GM12878 (cell line): ENCODE measurements around the gene MAGI2. TPM values are rescaled to one million over a fixed set of nuclear protein-coding genes. Genes with fewer than 3 reads are reported as not detected.

Source experiments
- ATAC-seq: fragments of 200-7000 bp; cut with Tn5 transposase; 3 replicates; pipeline ENCODE4 v1.9.1; 2020; ENCODE audit warnings: mild to moderate bottlenecking, moderate library complexity
- BruUV-seq: library from RNA; stranded (reverse); fragments of 400-500 nt; replicated peaks from 2 replicates; lab custom pipeline; 2021; lab: Mats Ljungman, UMichigan
- CTCF ChIA-PET: fragments of 300-600 bp; sonication (Branson Sonifier 250); formaldehyde crosslinking; extraction: SDS; loops from one replicate; lab custom pipeline; 2021; ENCODE audit warnings: inconsistent platforms; lab: Yijun Ruan, JAX
- POLR2A ChIA-PET: fragments of 350-600 bp; formaldehyde crosslinking; extraction: SDS; loops from one replicate; lab custom pipeline; 2021; ENCODE audit warnings: inconsistent platforms; lab: Charles Lee
- RAD21 ChIA-PET: fragments of 300-600 bp; sonication (Branson Sonifier 250); formaldehyde crosslinking; loops from one replicate; lab custom pipeline; 2023; ENCODE audit warnings: antibody characterized with exemption; ENCODE audit not compliant: unreplicated experiment; lab: Charles Lee
- SMC1A ChIA-PET: fragments of 300-600 bp; sonication (Branson Sonifier 250); formaldehyde crosslinking; loops from one replicate; lab custom pipeline; 2023; ENCODE audit not compliant: unreplicated experiment, uncharacterized antibody; lab: Charles Lee
- DNase-seq: peaks from one replicate; pipeline ENCODE4 v3.0.0-alpha.2; 2011; ENCODE audit warnings: low read depth, low spot score
- FAIRE-seq: peaks from 3 replicates; lab custom pipeline; 2011; peaks lifted over from hg19 to GRCh38; lab: Jason Lieb, UNC
- H2AFZ ChIP-seq: 2 replicates; pipeline ENCODE4 v1.6.0; 2011; ENCODE audit warnings: low read depth, low read length, control low read depth; ENCODE audit not compliant: control insufficient read depth
- H3K27ac ChIP-seq: 2 replicates; pipeline ENCODE4 v1.5.1; 2011; ENCODE audit warnings: control low read depth; ENCODE audit not compliant: control insufficient read depth, insufficient read depth
- H3K27me3 ChIP-seq, 2 experiments: replicated peaks in 1 of 2; 2 replicates each; pipeline versions ENCODE4 v1.6.0 to v1.6.1; 2011; ENCODE audit warnings: low read length in 1 of 2; ENCODE audit not compliant: control insufficient read depth in 2 of 2, insufficient read depth in 2 of 2
- H3K36me3 ChIP-seq, 2 experiments: 2 replicates each; pipeline ENCODE4 v1.5.1; 2011; ENCODE audit warnings: low read length in 1 of 2; ENCODE audit not compliant: control insufficient read depth in 2 of 2, insufficient read depth in 2 of 2
- H3K4me1 ChIP-seq: 2 replicates; pipeline ENCODE4 v1.6.1; 2011; ENCODE audit warnings: mild to moderate bottlenecking, low read length, moderate library complexity, mixed read lengths; ENCODE audit not compliant: control insufficient read depth, insufficient read depth
- H3K4me2 ChIP-seq: 2 replicates; pipeline ENCODE4 v1.6.0; 2011; ENCODE audit warnings: control low read depth; ENCODE audit not compliant: control insufficient read depth, insufficient read depth
- H3K4me3 ChIP-seq: fragments of 200-600 bp; sonication (generic); 2 replicates; pipeline ENCODE4 v1.5.1; 2016
- H3K79me2 ChIP-seq: 2 replicates; pipeline ENCODE4 v1.6.0; 2011; ENCODE audit warnings: low read length; ENCODE audit not compliant: control insufficient read depth, insufficient read depth
- H3K9ac ChIP-seq: 2 replicates; pipeline ENCODE4 v1.8.0; 2011; ENCODE audit warnings: low read length, control low read depth, mixed read lengths; ENCODE audit not compliant: control insufficient read depth, insufficient read depth
- H3K9me3 ChIP-seq: replicated peaks from 3 replicates; pipeline ENCODE4 v1.5.1; 2011; ENCODE audit warnings: mild to moderate bottlenecking, low read length; ENCODE audit not compliant: control insufficient read depth, insufficient read depth
- H4K20me1 ChIP-seq: 2 replicates; pipeline ENCODE4 v1.6.0; 2011; ENCODE audit not compliant: control insufficient read depth, insufficient read depth
- ASH2L ChIP-seq: fragments of 300-600, 200-600 bp; sonication (generic); IDR thresholded peaks from 2 replicates; pipeline ENCODE4 v1.6.1; 2017; ENCODE audit warnings: low read depth, mild to moderate bottlenecking, borderline replicate concordance
- ATF7 ChIP-seq: fragments of 450-650 bp; IDR thresholded peaks from 2 replicates; pipeline ENCODE4 v1.6.1; 2016; ENCODE audit warnings: low read depth, mild to moderate bottlenecking
- E4F1 ChIP-seq: fragments of 450-650 bp; IDR thresholded peaks from 2 replicates; pipeline ENCODE4 v1.6.1; 2018; ENCODE audit warnings: borderline replicate concordance, mild to moderate bottlenecking; ENCODE audit not compliant: partially characterized antibody
- EED ChIP-seq: sonication (generic); IDR thresholded peaks from 2 replicates; pipeline ENCODE4 v1.6.1; 2016; ENCODE audit warnings: antibody characterized with exemption, low read depth
- IKZF1 ChIP-seq: fragments of 450-650 bp; conservative IDR thresholded peaks from 2 replicates; pipeline ENCODE4 v1.6.1; 2017; ENCODE audit warnings: antibody characterized with exemption, mild to moderate bottlenecking
- IKZF2 ChIP-seq, 2 experiments: fragments of 450-650 bp; IDR thresholded peaks; 2 replicates each; pipeline ENCODE4 v1.6.1; 2017; ENCODE audit warnings: mild to moderate bottlenecking in 2 of 2, moderate library complexity in 2 of 2
- IRF4 ChIP-seq: IDR thresholded peaks from 2 replicates; pipeline ENCODE4 v1.6.1; 2011; ENCODE audit warnings: low read depth, low read length
- NBN ChIP-seq: fragments of 450-650 bp; IDR thresholded peaks from 2 replicates; pipeline ENCODE4 v1.6.1; 2016
- YY1 ChIP-seq: IDR thresholded peaks from 2 replicates; pipeline ENCODE4 v1.6.1; 2011; ENCODE audit warnings: low read depth, mild to moderate bottlenecking, low read length
- WGBS: methylation state at CpG from one replicate; pipeline ENCODE4 v1.1.6; 2016; ENCODE audit warnings: low lambda C conversion rate; ENCODE audit not compliant: insufficient replicate concordance, insufficient coverage; ENCODE audit errors: missing lambda C conversion rate; 5-methylcytosine and 5-hydroxymethylcytosine counted together
- in situ Hi-C: fragments of 300-500 bp; cut with MboI; formaldehyde crosslinking; loops from 9 replicates; pipeline ENCODE4 v1.14.3; 2018; ENCODE audit warnings: mixed read lengths
- intact Hi-C: fragments of 100-400 bp; cut with micrococcal nuclease; formaldehyde crosslinking; loops from one replicate; pipeline ENCODE4 v1.14.2; 2022; ENCODE audit not compliant: unreplicated experiment
- polyA plus RNA-seq, 11 experiments: library from polyadenylated mRNA; depleted of rRNA in 4 of 11; unstranded in 6 of 11; stranded (reverse) in 5 of 11; fragments of >200 nt; fragmentation: Nextera tagmentation in 4 of 11; fragmentation: Illumina TruSeq in 1 of 11; extraction: Ambion mirVana in 4 of 11; extraction: Trizol in 1 of 11; gene quantifications; 1 replicate in 1 of 11; 2 replicates in 10 of 11; pipeline versions ENCODE4 v1.2.1 to v1.2.3, GENCODE V29; 2011 to 2016; ENCODE audit warnings: inconsistent platforms in 2 of 11, missing spikeins in 2 of 11, low read depth in 1 of 11
- total RNA-seq, 4 experiments: library from RNA; depleted of rRNA in 3 of 4; stranded (reverse); fragments of >200 nt in 3 of 4; fragmentation: Illumina TruSeq in 1 of 4; extraction: Trizol in 1 of 4; gene quantifications; 2 replicates each; pipeline versions ENCODE4 v1.2.1 to v1.2.3, GENCODE V29; 2013 to 2021
- TF ChIP-seq, protein P1 (sequence below): fragments of 450-650 bp; formaldehyde crosslinking; IDR thresholded peaks from 2 replicates; pipeline ENCODE4 v1.4.0; 2022; ENCODE audit warnings: mild to moderate bottlenecking, moderate library complexity
- TF ChIP-seq, protein P2 (sequence below): fragments of 450-650 bp; IDR thresholded peaks from 2 replicates; pipeline ENCODE4 v1.6.1; 2017; ENCODE audit warnings: borderline replicate concordance

MAGI2 gene
- total and polyA plus RNA-seq, 10 of the 15 experiments (the other 5 are each of a cell fraction or from before 2014, with no cell fraction given), result 0.01 to 0.31 (median 0.05) TPM; not detected in 2

DNA sequence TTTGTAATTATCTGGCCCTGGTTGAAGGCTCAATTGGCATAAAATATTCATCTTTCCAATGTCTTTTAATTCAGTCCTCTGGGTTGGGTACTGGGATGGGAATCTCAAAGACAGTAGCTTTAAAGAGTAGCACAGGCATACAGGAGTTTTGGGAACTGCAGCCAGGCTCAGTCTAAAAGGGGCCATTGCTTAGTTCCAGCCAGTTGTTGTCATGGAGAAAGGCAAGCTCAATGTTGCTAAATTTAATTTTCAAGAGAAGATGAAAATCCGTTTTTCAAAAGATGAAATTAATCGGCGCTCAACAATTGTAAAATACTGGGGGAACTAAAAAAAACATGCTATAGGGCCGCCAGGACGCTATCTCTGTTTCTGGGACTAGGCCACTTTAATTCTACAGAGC lies 1279.8 kb downstream of the MAGI2 start (continued):
- no peak for TF ChIP-seq E4F1
- TF ChIP-seq ATF7, result no peak
- TF ChIP-seq, protein P1, sequence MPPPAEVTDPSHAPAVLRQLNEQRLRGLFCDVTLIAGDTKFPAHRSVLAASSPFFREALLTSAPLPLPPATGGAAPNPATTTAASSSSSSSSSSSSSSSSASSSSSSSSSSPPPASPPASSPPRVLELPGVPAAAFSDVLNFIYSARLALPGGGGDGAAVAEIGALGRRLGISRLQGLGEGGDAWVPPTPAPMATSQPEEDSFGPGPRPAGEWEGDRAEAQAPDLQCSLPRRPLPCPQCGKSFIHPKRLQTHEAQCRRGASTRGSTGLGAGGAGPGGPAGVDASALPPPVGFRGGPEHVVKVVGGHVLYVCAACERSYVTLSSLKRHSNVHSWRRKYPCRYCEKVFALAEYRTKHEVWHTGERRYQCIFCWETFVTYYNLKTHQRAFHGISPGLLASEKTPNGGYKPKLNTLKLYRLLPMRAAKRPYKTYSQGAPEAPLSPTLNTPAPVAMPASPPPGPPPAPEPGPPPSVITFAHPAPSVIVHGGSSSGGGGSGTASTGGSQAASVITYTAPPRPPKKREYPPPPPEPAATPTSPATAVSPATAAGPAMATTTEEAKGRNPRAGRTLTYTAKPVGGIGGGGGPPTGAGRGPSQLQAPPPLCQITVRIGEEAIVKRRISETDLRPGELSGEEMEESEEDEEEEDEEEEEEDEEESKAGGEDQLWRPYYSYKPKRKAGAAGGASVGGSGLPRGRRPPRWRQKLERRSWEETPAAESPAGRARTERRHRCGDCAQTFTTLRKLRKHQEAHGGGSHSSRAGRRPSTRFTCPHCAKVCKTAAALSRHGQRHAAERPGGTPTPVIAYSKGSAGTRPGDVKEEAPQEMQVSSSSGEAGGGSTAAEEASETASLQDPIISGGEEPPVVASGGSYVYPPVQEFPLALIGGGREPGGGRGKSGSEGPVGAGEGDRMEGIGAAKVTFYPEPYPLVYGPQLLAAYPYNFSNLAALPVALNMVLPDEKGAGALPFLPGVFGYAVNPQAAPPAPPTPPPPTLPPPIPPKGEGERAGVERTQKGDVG, result no peak
- no peak for TF ChIP-seq EED
- TF ChIP-seq IKZF2 (IDR thresholded peaks at IDR 0.05), result no peak

DNA sequence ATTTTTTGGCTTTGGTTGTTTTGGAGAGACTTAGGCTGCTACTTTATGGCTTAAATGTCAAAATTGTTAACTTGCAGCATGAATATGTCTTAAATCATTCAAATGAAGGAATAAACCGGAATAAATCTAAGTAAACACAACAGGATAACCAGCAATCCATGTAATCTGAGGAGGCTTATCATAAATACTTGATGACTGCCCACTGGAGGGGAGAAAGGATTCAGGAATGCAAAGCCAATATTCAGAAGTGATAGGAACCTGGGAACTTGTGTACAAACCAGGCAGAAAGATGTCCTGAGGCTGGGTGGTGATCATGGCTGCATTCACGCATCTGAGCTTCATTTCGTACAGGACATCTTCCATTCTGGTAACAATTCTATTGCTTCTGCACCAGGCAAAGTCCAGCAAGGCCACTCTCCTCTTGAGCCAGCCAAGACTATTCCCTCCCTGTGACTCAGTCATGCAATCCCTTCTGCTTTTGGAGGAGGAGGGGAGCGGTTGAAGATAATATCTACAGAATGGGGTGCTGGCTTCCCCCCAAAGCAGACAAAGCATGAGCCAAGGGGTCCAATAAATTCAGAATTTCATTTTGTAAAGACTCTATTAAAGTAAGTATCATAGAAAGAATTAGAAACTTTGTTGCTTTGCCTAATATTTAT lies 1280.4 kb downstream of the MAGI2 start:
- RAD21 ChIA-PET, result no interaction called here
- no peaks in the 10 kb centered on the region for H3K79me2 ChIP-seq
- POLR2A ChIA-PET, result no interaction called here
- H3K9me3 ChIP-seq, result no peaks in the 10 kb centered on the region
- FAIRE-seq, result no peak
- peaks cover 0 to 8% of the 10 kb centered on the region in 2 experiments; a peak in 2 of 4 replicates for H3K27me3 ChIP-seq
- in situ Hi-C loops, result no loop called here
- ATAC-seq, result no peak
- no peaks in the 10 kb centered on the region for H3K4me1 ChIP-seq
- TF ChIP-seq, protein P2, sequence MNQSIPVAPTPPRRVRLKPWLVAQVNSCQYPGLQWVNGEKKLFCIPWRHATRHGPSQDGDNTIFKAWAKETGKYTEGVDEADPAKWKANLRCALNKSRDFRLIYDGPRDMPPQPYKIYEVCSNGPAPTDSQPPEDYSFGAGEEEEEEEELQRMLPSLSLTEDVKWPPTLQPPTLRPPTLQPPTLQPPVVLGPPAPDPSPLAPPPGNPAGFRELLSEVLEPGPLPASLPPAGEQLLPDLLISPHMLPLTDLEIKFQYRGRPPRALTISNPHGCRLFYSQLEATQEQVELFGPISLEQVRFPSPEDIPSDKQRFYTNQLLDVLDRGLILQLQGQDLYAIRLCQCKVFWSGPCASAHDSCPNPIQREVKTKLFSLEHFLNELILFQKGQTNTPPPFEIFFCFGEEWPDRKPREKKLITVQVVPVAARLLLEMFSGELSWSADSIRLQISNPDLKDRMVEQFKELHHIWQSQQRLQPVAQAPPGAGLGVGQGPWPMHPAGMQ, result no peak
- TF ChIP-seq IKZF1 (no peak), ASH2L (no peak), YY1 (no peak), E4F1 (no peak), IRF4 (no peak), NBN (no peak)
- no peak for DNase-seq
- H4K20me1 ChIP-seq, result no peaks in the 10 kb centered on the region
- WGBS, result 4% methylated on average over 4 of the region's 4 CpGs
- CTCF ChIA-PET, result no interaction called here
- no TSS peak for BruUV-seq
- SMC1A ChIA-PET, result no interaction called here
- no peak overlapping the region for H3K9ac ChIP-seq
- no peaks in the 10 kb centered on the region for H3K36me3 ChIP-seq
- no peak overlapping the region for H3K4me2 ChIP-seq
- no peak overlapping the region for H3K27ac ChIP-seq
- intact Hi-C loops, result no loop called here
- no peak overlapping the region for H2AFZ ChIP-seq
- H3K4me3 ChIP-seq, result no peak overlapping the region
